ENCODE data around the gene FBXW11.
A peak's percentile ranks its signal among the peaks of the same experiment; 100 is the strongest.

FBXW11 gene

DNA sequence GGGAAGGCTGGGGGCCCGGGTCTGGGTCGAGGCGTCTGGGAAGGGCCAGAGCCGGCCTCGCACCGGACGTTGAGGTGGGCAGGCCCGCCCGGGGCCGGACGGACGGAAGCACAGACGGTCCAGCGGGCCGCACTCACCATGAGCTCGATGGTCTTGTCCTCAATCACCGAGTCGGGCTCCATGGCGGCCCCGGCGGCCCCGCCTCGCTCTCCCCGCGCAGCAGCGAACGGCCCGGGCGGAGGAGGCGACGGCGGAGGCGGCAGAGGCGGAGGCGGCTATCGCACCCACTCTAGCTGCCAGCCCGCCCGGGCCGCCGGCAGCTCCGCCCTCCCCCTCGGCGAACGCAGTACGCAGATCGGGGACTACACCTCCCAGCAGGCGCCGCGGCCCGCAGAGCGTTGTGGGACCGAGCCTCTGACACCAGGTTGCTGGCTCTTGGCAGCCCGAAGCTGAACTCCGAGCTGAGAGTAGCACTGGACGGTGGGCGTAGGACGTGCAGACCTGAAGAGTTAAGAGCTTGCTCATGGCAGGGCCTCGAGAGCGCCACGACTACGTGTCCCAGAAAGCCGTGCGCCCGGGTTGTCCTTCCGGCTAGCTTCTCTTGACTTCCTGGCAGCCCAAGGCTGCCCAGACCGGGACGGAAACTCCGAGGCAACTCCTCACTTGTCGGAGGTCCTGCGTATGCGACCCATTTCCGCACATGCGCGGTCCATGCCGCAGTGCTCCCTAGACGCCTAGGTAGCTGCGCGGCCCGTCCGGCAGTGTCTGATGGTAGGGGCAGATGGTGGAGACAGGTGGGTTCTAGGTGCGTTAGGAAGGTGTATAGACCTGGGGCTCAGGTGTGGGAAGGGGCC lies at the start of gene FBXW11:
Gene FBXW11 (minus strand): TSS at position 318 of the 854 bp plus-strand sequence. CDS start 136 bp downstream, at position 182.
- DNase-seq (ENCODE audit: low spot score) = peak; percentile 97

GRCh38 chr5:172055996-172056395 lies 49.6 kb upstream of the FBXW11 start:
- DNase-seq (ENCODE audit: low spot score) = no peak

- DNase-seq (ENCODE audit: low spot score) = no peak
These were observed 49.0 kb upstream of the FBXW11 start for GRCh38 chr5:172055421-172055820.

- DNase-seq (ENCODE audit: low spot score) = no peak
These were observed 48.2 kb upstream of the FBXW11 start for GRCh38 chr5:172054611-172055153.

GRCh38 chr5:172052450-172053236 lies 46.2 kb upstream of the FBXW11 start:
- no peak for DNase-seq (ENCODE audit: low spot score)

DNA sequence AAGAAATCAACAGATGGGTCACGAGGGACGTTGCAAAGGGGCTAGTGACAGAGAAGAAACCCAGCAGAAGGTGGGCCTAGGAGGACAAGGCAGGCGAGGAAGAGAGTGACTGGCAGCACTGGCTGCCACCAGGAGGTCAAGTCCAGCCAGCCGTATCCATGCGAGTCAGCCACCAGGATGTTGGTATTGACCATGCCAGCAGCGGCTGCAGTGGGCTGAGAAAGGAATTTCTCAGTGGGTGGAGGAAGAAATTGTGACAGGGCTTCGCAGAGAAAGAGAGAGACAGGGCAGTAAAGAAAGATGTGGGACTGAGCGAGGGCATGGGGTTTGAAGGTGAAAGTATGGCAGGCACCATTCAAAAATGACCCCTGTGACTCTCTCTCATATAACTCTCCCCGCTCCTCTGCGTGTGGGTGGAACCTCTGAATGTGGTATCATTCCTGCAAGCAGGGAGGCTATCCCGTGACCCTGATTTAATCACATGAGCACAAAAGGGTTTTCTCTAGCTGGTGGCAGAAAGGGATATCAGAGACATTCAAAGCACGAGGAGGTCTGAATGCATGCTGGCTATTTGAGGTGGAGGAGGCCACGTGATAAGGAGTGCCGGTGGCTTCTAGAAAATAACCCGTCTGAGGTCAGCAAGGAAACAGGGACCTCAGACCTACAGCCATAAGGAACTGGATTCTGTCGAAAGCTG lies 45.4 kb upstream of the FBXW11 start:
- no peak for DNase-seq (ENCODE audit: low spot score)

- no peak for DNase-seq (ENCODE audit: low spot score)
These were observed 43.6 kb upstream of the FBXW11 start for GRCh38 chr5:172050080-172050479.

- no peak for DNase-seq (ENCODE audit: low spot score)
These were observed 42.9 kb upstream of the FBXW11 start for GRCh38 chr5:172049226-172049796.

DNA sequence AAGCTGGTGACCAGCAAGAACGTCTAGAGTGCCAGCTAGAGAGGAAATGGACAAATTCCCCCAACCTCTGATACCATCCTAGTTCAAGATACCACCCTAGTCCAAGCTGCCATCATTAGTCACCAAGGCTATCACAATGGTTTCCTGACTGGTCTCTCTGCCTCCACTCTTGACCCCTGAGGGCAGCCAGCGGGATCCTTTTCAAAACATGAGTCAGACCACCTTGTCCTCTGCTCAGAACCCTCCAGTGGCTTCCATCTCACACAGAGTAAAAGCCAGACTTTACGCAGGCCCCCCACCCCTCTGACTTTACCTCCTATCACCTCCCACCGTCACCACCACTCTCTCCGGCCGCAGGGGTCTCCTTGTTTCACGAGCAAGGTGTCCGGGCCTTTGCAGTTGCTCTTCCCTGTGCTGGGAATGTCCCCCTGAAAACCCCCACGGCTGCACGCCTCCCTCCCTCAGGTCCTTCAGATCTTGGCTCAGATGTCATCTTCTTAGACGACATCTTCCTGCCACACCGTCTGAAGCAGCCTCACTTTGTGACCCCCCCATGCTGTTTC lies 42.2 kb upstream of the FBXW11 start:
- DNase-seq (ENCODE audit: low spot score) = no peak

GRCh38 chr5:172048170-172048422 lies 41.7 kb upstream of the FBXW11 start:
- DNase-seq (ENCODE audit: low spot score) = no peak

DNA sequence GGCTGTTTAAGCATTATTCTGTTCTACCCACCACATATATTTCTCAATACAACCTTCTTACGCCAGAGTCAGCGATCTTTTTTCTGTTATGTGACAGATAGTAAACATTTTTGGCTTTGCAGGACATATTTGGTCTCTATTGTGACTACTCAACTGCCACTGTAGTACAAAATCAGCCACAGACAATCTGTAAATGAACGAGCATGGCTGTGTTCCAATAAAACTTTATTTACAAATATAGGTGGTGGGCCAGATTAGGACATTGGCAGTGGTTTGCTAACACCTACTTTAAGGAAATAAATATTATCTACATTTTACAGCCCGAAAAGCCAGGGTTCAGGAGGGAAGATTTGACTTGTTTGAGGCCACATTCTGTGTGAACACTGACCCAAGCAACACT lies 40.2 kb upstream of the FBXW11 start:
- no peak for DNase-seq (ENCODE audit: low spot score)

- DNase-seq (ENCODE audit: low spot score) = no peak
These were observed 38.8 kb upstream of the FBXW11 start for GRCh38 chr5:172045315-172045632.

- no peak for DNase-seq (ENCODE audit: low spot score)
These were observed 38.3 kb upstream of the FBXW11 start for GRCh38 chr5:172044631-172045314.

GRCh38 chr5:172043865-172044264 lies 37.4 kb upstream of the FBXW11 start:
- DNase-seq (ENCODE audit: low spot score) = no peak

- no peak for DNase-seq (ENCODE audit: low spot score)
These were observed 35.7 kb upstream of the FBXW11 start for GRCh38 chr5:172042183-172042582.

- no peak for DNase-seq (ENCODE audit: low spot score)
These were observed 31.7 kb upstream of the FBXW11 start for GRCh38 chr5:172038167-172038566.

DNA sequence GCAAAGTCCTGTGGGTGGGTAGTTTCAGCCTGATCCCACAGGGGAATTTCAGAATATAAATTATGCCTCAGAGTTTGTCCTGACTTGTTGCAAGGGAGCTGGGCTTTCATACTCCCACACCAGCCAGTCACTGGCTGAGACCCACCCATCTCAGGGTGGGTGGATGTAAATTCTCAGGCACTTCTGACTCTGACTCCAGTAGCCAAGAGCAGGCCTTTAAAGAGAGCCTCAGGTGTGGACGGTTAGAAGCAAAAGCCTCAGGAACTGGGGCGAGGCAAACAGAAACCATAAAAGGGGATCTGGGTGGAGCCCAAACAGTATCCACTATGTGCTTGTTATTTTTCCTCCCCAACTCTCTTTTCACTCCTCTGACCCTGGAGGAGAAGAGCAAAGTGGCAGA lies 28.6 kb upstream of the FBXW11 start:
- no peak for DNase-seq (ENCODE audit: low spot score)

GRCh38 chr5:172031894-172032461 lies 25.5 kb upstream of the FBXW11 start:
- no peak for DNase-seq (ENCODE audit: low spot score)

DNA sequence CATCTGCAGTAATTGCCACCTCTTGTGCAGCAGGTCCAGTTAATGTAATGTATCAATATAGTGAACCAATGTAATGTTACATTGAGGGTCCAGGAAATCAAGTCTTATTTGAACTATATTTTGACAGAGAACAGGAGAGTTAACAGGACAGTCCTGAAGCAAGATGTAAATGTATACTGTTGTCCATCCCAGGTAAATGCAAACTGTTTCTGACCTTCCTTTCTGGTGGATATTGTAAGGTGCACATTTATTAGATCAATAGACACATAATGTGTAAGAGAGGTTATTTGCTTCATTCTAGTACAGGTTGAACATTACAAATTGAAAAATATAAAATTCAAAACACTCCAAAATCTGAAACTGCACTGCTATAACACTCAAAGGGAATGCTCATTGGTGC lies 23.4 kb upstream of the FBXW11 start:
- DNase-seq (ENCODE audit: low spot score) = no peak

- DNase-seq (ENCODE audit: low spot score) = no peak
These were observed 21.7 kb upstream of the FBXW11 start for GRCh38 chr5:172028167-172028566.

All from activated CD4-positive, alpha-beta T cell treated with anti-CD3 and anti-CD28 coated beads, Interleukin-2, Interleukin-4, amounts not matched to agents 100 ng/mL and 50 ng/mL, durations not matched to agents 16 hours and 8 hours (primary cell).